Trophoblast cell (in vitro differentiated cells and primary cell): ENCODE measurements around the gene MRFAP1L1.
"Not testable (repeated sequence)": the region's sequence is repeated elsewhere in the genome, so short reads cannot be mapped to it uniquely, and the experiment has no call there.

Source experiments
- DNase-seq, 2 donors: peaks; one replicate each; pipeline ENCODE4 v3.0.0-alpha.2; 2016
- H2AFZ ChIP-seq: 2 replicates; pipeline ENCODE4 v1.6.1; 2013; ENCODE audit warnings: low read length, moderate library complexity, mild to moderate bottlenecking; ENCODE audit not compliant: insufficient read depth, poor library complexity
- H2AK5ac ChIP-seq: 2 replicates; pipeline ENCODE4 v1.6.1; 2013; ENCODE audit warnings: mild to moderate bottlenecking, low read length
- H2BK120ac ChIP-seq: 2 replicates; pipeline ENCODE4 v1.6.1; 2013; ENCODE audit warnings: low read length, mild to moderate bottlenecking, moderate library complexity; ENCODE audit not compliant: insufficient read depth, poor library complexity
- H2BK12ac ChIP-seq: 2 replicates; pipeline ENCODE4 v1.6.1; 2013; ENCODE audit warnings: mild to moderate bottlenecking, low read length, moderate library complexity
- H2BK5ac ChIP-seq: 2 replicates; pipeline ENCODE4 v1.6.1; 2013; ENCODE audit warnings: low read length, low read depth, moderate library complexity, mild to moderate bottlenecking; ENCODE audit not compliant: poor library complexity
- H3K14ac ChIP-seq: 2 replicates; pipeline ENCODE4 v1.6.1; 2013; ENCODE audit warnings: mild to moderate bottlenecking, low read length
- H3K18ac ChIP-seq: 2 replicates; pipeline ENCODE4 v1.6.1; 2013; ENCODE audit warnings: mild to moderate bottlenecking, low read length
- H3K23ac ChIP-seq: 2 replicates; pipeline ENCODE4 v1.6.1; 2013; ENCODE audit warnings: low read length
- H3K27ac ChIP-seq: 2 replicates; pipeline ENCODE4 v1.5.1; 2013; ENCODE audit warnings: low read depth, mild to moderate bottlenecking, inconsistent platforms, low read length, moderate library complexity
- H3K27me3 ChIP-seq: 2 replicates; pipeline ENCODE4 v1.6.1; 2013; ENCODE audit warnings: inconsistent platforms, mild to moderate bottlenecking, low read length, moderate library complexity; ENCODE audit not compliant: insufficient read depth
- H3K36me3 ChIP-seq, 2 experiments: 1 replicate in 1 of 2; 2 replicates in 1 of 2; pipeline ENCODE4 v1.6.1; 2013; ENCODE audit warnings: low read length in 2 of 2, mild to moderate bottlenecking in 2 of 2, moderate library complexity in 1 of 2; ENCODE audit not compliant: insufficient read depth in 2 of 2, control insufficient read depth in 1 of 2
- H3K4ac ChIP-seq: 2 replicates; pipeline ENCODE4 v1.6.1; 2013; ENCODE audit warnings: low read depth, mild to moderate bottlenecking, low read length, moderate library complexity
- H3K4me1 ChIP-seq, 2 experiments: 1 replicate in 1 of 2; 2 replicates in 1 of 2; pipeline ENCODE4 v1.6.1; 2013; ENCODE audit warnings: low read length in 2 of 2, mild to moderate bottlenecking in 2 of 2, moderate library complexity in 1 of 2; ENCODE audit not compliant: insufficient read depth in 2 of 2, control insufficient read depth in 1 of 2
- H3K4me2 ChIP-seq: 2 replicates; pipeline ENCODE4 v1.6.1; 2013; ENCODE audit warnings: inconsistent platforms, mild to moderate bottlenecking, low read length, moderate library complexity
- H3K4me3 ChIP-seq: 2 replicates; pipeline ENCODE4 v1.5.1; 2013; ENCODE audit warnings: mild to moderate bottlenecking, low read depth, low read length, inconsistent platforms
- H3K79me1 ChIP-seq: one replicate; pipeline ENCODE4 v1.6.1; 2013; ENCODE audit warnings: low read length
- H3K79me2 ChIP-seq: 2 replicates; pipeline ENCODE4 v1.6.1; 2013; ENCODE audit warnings: low read length, mild to moderate bottlenecking; ENCODE audit not compliant: control insufficient read depth, insufficient read depth, poor library complexity
- H3K9ac ChIP-seq: 2 replicates; pipeline ENCODE4 v1.6.1; 2013; ENCODE audit warnings: mild to moderate bottlenecking, low read length
- H3K9me3 ChIP-seq: 2 replicates; pipeline ENCODE4 v1.6.1; 2013; ENCODE audit warnings: low read depth, mild to moderate bottlenecking, control low read depth, inconsistent platforms, low read length; ENCODE audit not compliant: insufficient read depth
- H4K12ac ChIP-seq: 2 replicates; pipeline ENCODE4 v1.6.1; 2013; ENCODE audit warnings: low read depth, mild to moderate bottlenecking, low read length, moderate library complexity
- H4K8ac ChIP-seq: 2 replicates; pipeline ENCODE4 v1.6.1; 2013; ENCODE audit warnings: low read depth, mild to moderate bottlenecking, low read length, moderate library complexity
- H4K91ac ChIP-seq: one replicate; pipeline ENCODE4 v1.6.1; 2013; ENCODE audit warnings: low read depth, mild to moderate bottlenecking, low read length, moderate library complexity
- WGBS: extraction: QIAGEN DNeasy Blood & Tissue Kit; methylation state at CpG from one replicate; pipeline ENCODE4 v1.1.7; 2013; ENCODE audit warnings: missing lambda C conversion rate; ENCODE audit not compliant: insufficient read length, insufficient coverage; ENCODE audit errors: extremely low coverage; 5-methylcytosine and 5-hydroxymethylcytosine counted together

MRFAP1L1 gene

DNA sequence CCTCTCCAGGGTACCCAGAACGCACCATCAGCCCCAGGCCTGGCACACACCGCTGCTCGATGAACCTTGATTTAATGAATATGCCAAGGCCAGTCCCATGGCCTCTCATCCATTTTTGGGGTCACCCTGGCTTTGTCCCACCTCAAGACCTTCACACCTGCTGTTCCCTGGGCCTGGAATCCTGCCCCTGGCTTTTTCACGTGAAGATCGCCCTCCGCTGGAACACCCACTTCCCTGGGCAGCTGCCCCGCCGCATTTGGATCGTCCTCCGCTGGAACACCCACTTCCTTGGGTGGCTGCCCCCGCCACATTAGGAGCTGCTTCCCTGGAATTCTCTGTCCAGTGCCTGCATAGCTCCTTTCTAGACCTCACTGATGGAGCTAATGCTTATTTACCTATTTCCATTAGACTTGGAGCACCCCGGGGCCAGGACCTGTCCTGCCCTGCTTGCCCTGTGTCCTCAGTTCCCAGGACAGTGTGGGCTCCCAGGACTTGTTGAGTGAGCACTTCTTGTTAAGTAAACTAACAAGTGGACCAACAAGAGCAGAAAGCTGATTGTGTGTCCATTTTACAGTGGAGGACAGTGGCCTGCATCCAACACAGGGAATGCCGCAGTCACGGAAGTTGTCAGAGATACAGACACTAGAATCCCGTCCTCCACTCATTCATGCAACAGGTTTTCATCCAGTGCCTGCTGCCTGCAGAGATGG lies 18.8 kb upstream of the MRFAP1L1 start:
- H2BK120ac ChIP-seq = no peak overlapping the region
- H3K27me3 ChIP-seq = no peaks in the 10 kb centered on the region
- no peak overlapping the region for H3K4me3 ChIP-seq
- no peak overlapping the region for H3K4me2 ChIP-seq
- H3K9me3 ChIP-seq = peaks cover 11% of the 10 kb centered on the region
- H3K14ac ChIP-seq = no peak overlapping the region
- H2AFZ ChIP-seq = no peak overlapping the region
- WGBS = no CpG with 5 or more reads among the region's 15 CpGs
- peaks cover 12% of the 10 kb centered on the region for H3K79me1 ChIP-seq
- peaks cover 2% of the 10 kb centered on the region for H3K79me2 ChIP-seq
- no peak overlapping the region for H4K8ac ChIP-seq
- H3K27ac ChIP-seq = no peak overlapping the region
- DNase-seq = no peak
- H3K18ac ChIP-seq = no peak overlapping the region
- H3K4me1 ChIP-seq = peaks cover 9 to 19% of the 10 kb centered on the region in 2 experiments
- no peak overlapping the region for H3K9ac ChIP-seq
- no peaks in the 10 kb centered on the region for H3K36me3 ChIP-seq
- H2AK5ac ChIP-seq = no peak overlapping the region
- H4K12ac ChIP-seq = no peak overlapping the region
- H2BK12ac ChIP-seq = no peak overlapping the region
- H3K23ac ChIP-seq = no peak overlapping the region
- H3K4ac ChIP-seq = no peak overlapping the region
- no peak overlapping the region for H2BK5ac ChIP-seq
- H4K91ac ChIP-seq = no peak overlapping the region

DNA sequence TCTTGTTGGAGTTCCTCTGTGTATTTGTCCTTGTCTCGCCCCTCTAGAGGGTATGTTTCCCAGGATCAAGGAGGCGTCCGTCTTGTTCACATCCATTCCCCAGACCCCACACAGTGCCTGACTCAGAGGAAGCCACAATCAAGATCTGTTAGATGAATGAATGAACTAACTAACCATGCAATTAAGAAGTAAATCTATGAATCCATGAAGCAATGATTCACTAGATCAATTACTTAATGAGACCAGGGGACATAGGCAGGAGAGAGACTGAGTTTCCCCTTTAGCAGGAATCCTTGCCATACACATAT lies 18.2 kb upstream of the MRFAP1L1 start:
- Histone ChIP-seq H4K91ac (no peak overlapping the region), H3K18ac (no peak overlapping the region), H3K4me1 (peaks cover 7 to 14% of the 10 kb centered on the region in 2 experiments), H2BK5ac (no peak overlapping the region), H3K14ac (no peak overlapping the region), H3K27me3 (no peaks in the 10 kb centered on the region), H3K36me3 (no peaks in the 10 kb centered on the region), H4K8ac (no peak overlapping the region), H3K23ac (no peak overlapping the region), H2AK5ac (no peak overlapping the region), H3K4me2 (no peak overlapping the region), H2BK12ac (no peak overlapping the region), H3K79me2 (peaks cover under 1% of the 10 kb centered on the region), H3K9me3 (peaks cover 11% of the 10 kb centered on the region), H3K9ac (no peak overlapping the region), H2AFZ (no peak overlapping the region), H3K4me3 (no peak overlapping the region), H4K12ac (no peak overlapping the region), H3K79me1 (peaks cover 8% of the 10 kb centered on the region), H3K27ac (no peak overlapping the region), H3K4ac (no peak overlapping the region), H2BK120ac (no peak overlapping the region)
- DNase-seq = no peak
- no CpG with 5 or more reads among the region's 3 CpGs for WGBS

DNA sequence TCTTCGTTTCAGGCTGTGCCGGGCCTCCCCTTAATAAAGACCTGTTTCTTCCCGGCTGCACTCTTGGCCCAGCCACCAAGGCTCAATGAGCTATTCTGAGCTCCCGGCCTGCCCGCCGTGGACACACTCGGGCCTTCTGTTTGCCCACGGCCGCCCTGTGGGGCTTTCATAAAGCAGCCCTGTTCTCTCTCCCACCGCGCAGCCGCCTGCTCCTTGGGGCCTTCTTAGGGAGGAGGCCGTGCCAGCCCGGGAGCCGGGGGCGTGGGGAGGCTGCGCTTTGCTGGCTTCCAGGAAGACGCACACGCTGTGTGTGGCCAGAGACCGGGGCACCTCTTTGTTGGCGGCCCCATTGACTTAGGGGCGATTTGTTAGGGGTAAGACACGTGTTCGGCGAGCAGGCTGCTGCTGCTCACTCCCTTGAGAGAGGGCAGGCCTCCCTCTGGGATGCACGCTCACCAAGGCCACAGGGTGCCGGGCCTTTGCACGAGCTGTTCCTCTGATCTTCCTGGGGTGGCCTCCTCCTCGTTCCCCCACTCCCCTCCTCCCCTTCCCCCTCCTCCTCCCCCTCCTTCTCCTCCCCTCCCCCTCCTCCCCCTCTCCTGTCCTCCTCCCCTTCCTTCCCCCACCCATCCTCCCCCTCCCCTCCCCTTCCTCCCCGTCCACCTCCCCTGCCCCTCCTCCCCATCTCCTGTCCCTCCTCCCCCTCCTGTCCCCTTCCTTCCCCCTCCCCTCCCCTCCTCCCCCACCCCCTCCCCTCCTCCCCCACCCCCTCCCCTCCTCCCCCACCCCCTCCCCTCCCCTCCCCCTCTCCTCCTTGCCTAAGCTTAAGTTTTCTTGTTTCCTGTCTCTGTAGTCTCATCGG lies 17.6 kb upstream of the MRFAP1L1 start:
- no peak overlapping the region for H2BK120ac ChIP-seq
- peaks cover 11% of the 10 kb centered on the region for H3K9me3 ChIP-seq
- H3K4me2 ChIP-seq = no peak overlapping the region
- no peak overlapping the region for H4K8ac ChIP-seq
- no peak overlapping the region for H3K23ac ChIP-seq
- no peak overlapping the region for H3K18ac ChIP-seq
- H2BK12ac ChIP-seq = no peak overlapping the region
- no peak overlapping the region for H2AFZ ChIP-seq
- no peak overlapping the region for H3K4ac ChIP-seq
- H3K79me2 ChIP-seq = no peaks in the 10 kb centered on the region
- H3K9ac ChIP-seq = no peak overlapping the region
- no peak overlapping the region for H2AK5ac ChIP-seq
- H3K4me1 ChIP-seq = peaks cover 1 to 8% of the 10 kb centered on the region in 2 experiments
- H4K91ac ChIP-seq = no peak overlapping the region
- H3K36me3 ChIP-seq = no peaks in the 10 kb centered on the region
- H3K27me3 ChIP-seq = no peaks in the 10 kb centered on the region
- no peak overlapping the region for H3K14ac ChIP-seq
- no peak overlapping the region for H4K12ac ChIP-seq
- H3K27ac ChIP-seq = no peak overlapping the region
- H3K79me1 ChIP-seq = peaks cover 2% of the 10 kb centered on the region
- no peak overlapping the region for H2BK5ac ChIP-seq
- DNase-seq = no peak
- H3K4me3 ChIP-seq = no peak overlapping the region
- no CpG with 5 or more reads among the region's 31 CpGs for WGBS

DNA sequence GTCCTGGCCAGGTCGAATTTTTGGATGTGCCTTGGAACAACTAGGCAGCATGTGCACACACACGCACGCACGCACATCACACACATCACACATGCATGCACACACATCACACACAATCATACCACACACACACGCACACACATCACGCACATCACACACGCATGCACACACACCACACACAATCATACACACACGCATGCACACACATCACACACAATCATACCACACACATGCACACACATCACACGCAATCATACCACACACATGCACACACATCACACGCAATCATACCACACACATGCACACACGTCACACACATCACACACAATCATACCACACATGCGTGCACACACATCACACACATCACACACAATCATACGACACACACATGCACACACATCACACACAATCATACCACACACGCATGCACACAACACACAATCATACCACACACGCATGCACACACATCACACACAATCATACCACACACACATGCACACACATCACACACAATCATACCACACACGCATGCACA lies 15.8 kb upstream of the MRFAP1L1 start:
- H3K9ac ChIP-seq, H2AK5ac ChIP-seq, H3K4ac ChIP-seq, H3K4me1 ChIP-seq, DNase-seq, H3K4me2 ChIP-seq, H3K27me3 ChIP-seq, H4K91ac ChIP-seq, H3K27ac ChIP-seq, H2BK120ac ChIP-seq, H4K8ac ChIP-seq, H3K79me2 ChIP-seq, H3K14ac ChIP-seq, H2BK5ac ChIP-seq, H3K18ac ChIP-seq, H2BK12ac ChIP-seq, H4K12ac ChIP-seq, H2AFZ ChIP-seq, H3K36me3 ChIP-seq, H3K79me1 ChIP-seq: not testable (repeated sequence)
- H3K9me3 ChIP-seq = peaks cover 11% of the 10 kb centered on the region
- peak overlapping the region; percentile 55 for H3K23ac ChIP-seq
- 100% methylated on average over 10 of the region's 16 CpGs for WGBS
- peak overlapping the region; percentile 56 for H3K4me3 ChIP-seq
